Heart left ventricle (tissue), 16 donors: ENCODE data around the gene TRMT61A. TPM values are rescaled to one million over a fixed set of nuclear protein-coding genes. Genes with fewer than 3 reads are reported as not detected.
A peak's percentile ranks its signal among the peaks of the same experiment; 100 is the strongest.

Experiments used
- ATAC-seq, 4 donors: fragments of 200-7000 bp; cut with Tn5 transposase; one replicate each; pipeline ENCODE4 v1.9.1; 2020 to 2022; ENCODE audit warnings: moderate library complexity in 4 of 4, mild to moderate bottlenecking in 3 of 4, moderate number of reproducible peaks in 1 of 4
- DNase-seq, 5 donors: peaks; one replicate each; pipeline ENCODE4 v3.0.0-alpha.2; 2020
- H3K27ac ChIP-seq, 12 donors: fragments of 200-600 bp; sonication (generic) in 4 of 12; one replicate each; pipeline versions ENCODE4 v1.5.0 to v1.8.0; 2016 to 2022; ENCODE audit warnings: mild to moderate bottlenecking in 2 of 12
- H3K27me3 ChIP-seq, 9 donors: fragments of 200-600 bp; sonication (generic) in 2 of 9; one replicate each; pipeline versions ENCODE4 v1.5.1 to v1.8.0; 2016 to 2022; ENCODE audit warnings: mild to moderate bottlenecking in 3 of 9
- H3K36me3 ChIP-seq, 9 donors: fragments of 200-600 bp; sonication (generic) in 2 of 9; one replicate each; pipeline versions ENCODE4 v1.5.0 to v1.8.0; 2018 to 2022; ENCODE audit warnings: mild to moderate bottlenecking in 2 of 9
- H3K4me1 ChIP-seq, 12 donors: fragments of 200-600 bp; sonication (generic) in 4 of 12; one replicate each; pipeline versions ENCODE4 v1.5.0 to v1.8.0; 2016 to 2022; ENCODE audit warnings: mild to moderate bottlenecking in 3 of 12
- H3K4me3 ChIP-seq, 12 donors: fragments of 200-600 bp; sonication (generic) in 4 of 12; one replicate each; pipeline versions ENCODE4 v1.5.0 to v1.8.0; 2017 to 2022; ENCODE audit warnings: mild to moderate bottlenecking in 9 of 12, moderate library complexity in 4 of 12
- H3K9me3 ChIP-seq, 12 donors: fragments of 200-600 bp; sonication (generic) in 4 of 12; one replicate each; pipeline versions ENCODE4 v1.5.0 to v1.8.0; 2016 to 2022; ENCODE audit warnings: mild to moderate bottlenecking in 1 of 12
- POLR2A ChIP-seq, 2 donors: fragments of 450-650 bp; IDR thresholded peaks; one replicate each; pipeline ENCODE4 v1.6.1; 2017; ENCODE audit warnings: antibody characterized with exemption in 2 of 2, mild to moderate bottlenecking in 2 of 2, moderate library complexity in 2 of 2
- WGBS, 4 donors: extraction: QIAGEN DNeasy Blood & Tissue Kit in 2 of 4; methylation state at CpG; one replicate each; pipeline versions ENCODE4 v1.1.5 to v1.1.7; 2013 to 2018; 5-methylcytosine and 5-hydroxymethylcytosine counted together
- intact Hi-C, 10 donors: fragments of 100-400 bp; cut with DNase I; formaldehyde crosslinking; loops; one replicate each; pipeline versions ENCODE4 v1.11.1 to v1.14.2; 2022
- polyA plus RNA-seq, 2 donors: library from polyadenylated mRNA; stranded (reverse); fragments of 200-250 nt; gene quantifications; one replicate each; pipeline ENCODE4 v1.2.3, GENCODE V29; 2013
- total RNA-seq, 9 donors: library from RNA; depleted of rRNA in 2 of 9; stranded (reverse); fragments of >200 nt in 2 of 9; fragmentation: NEBNext Ultra II Directional in 3 of 9; extraction: Animal tissue kit (Norgen Biotek cat#: 25700) in 3 of 9; gene quantifications; one replicate each; pipeline versions ENCODE4 v1.1.0 to v1.2.4, GENCODE V29; 2016 to 2023
- TF ChIP-seq, protein P1 (sequence below), 12 donors: fragments of 200-600 bp; sonication (generic) in 4 of 12; IDR thresholded peaks; one replicate each; pipeline versions ENCODE4 v1.5.0 to v1.8.0; 2018 to 2022; ENCODE audit warnings: antibody characterized with exemption in 12 of 12, mild to moderate bottlenecking in 5 of 12
- donor health status: ischemic (EF 13 %, LVEDD 7.1; RV severe dilation, severe dysfunction).
- donor health status: healthy with polysubstance abuse.
- donor health status: DM: no; HTN: yes; CAD: no.
- donor health status: DM: no; HTN: no; CAD: no.
- donor health status: ischemic (EF 25% LVEDD 6.9; RV normal size, moderate dysfunction).
- donor health status: ischemic (EF 25% LVEDD 5.7; RV mildly dilated, moderate dysfunction).
- donor health status: healthy.
- donor health status: DM: yes; HTN: yes; CAD: no.
- donor health status: ischemic (EF 35%, LVEDD 5.7; RV mildly dilated, moderate dysfunction).
- donor health status: nonischemic (EF 11% LVEDD 7.7; RV severe dilation, severe dysfunction).
- donor health status: DM: yes; HTN: yes; CAD: no.
- donor health status: PGD.
- donor health status: ischemic (EF 29% LVEDD 5.4; RV normal size, mild dysfunction).
- donor health status: nonischemic (EF 23%, LVEDD 6.1; RV moderate dilation, normal function).

The TRMT61A gene
- total and polyA plus RNA-seq, 11 donors, result 3.2 to 15.9 (median 5.2) TPM

- peak overlapping the region in 8 of 12 donors; percentile 32 to 91 (median 66) for H3K27ac ChIP-seq
- no peak for TF ChIP-seq POLR2A (IDR thresholded peaks at IDR 0.05)
- TF ChIP-seq, protein P1, sequence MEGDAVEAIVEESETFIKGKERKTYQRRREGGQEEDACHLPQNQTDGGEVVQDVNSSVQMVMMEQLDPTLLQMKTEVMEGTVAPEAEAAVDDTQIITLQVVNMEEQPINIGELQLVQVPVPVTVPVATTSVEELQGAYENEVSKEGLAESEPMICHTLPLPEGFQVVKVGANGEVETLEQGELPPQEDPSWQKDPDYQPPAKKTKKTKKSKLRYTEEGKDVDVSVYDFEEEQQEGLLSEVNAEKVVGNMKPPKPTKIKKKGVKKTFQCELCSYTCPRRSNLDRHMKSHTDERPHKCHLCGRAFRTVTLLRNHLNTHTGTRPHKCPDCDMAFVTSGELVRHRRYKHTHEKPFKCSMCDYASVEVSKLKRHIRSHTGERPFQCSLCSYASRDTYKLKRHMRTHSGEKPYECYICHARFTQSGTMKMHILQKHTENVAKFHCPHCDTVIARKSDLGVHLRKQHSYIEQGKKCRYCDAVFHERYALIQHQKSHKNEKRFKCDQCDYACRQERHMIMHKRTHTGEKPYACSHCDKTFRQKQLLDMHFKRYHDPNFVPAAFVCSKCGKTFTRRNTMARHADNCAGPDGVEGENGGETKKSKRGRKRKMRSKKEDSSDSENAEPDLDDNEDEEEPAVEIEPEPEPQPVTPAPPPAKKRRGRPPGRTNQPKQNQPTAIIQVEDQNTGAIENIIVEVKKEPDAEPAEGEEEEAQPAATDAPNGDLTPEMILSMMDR (IDR thresholded peaks at IDR 0.05), result no peak
- H3K9me3 ChIP-seq, result no peaks in the 10 kb centered on the region
- H3K27me3 ChIP-seq, result no peaks in the 10 kb centered on the region
- H3K4me3 ChIP-seq, result peak overlapping the region in 1 of 12 donors; percentile 7
- intact Hi-C loops, result loop anchor here in 1 of 10 donors (2.0 kb wide), 1 partner anchor 24 kb away; no protein-coding TSS in a partner anchor
- H3K4me1 ChIP-seq, result peaks cover 0 to 77% (median 60%) of the 10 kb centered on the region in 12 donors
- ATAC-seq, result no peak
- DNase-seq, result peak in 2 of 5 donors; percentile 28 to 60
- peaks cover 0 to 2% (median 0%) of the 10 kb centered on the region in 9 donors for H3K36me3 ChIP-seq
- WGBS, 4 donors, result 71 to 80% (median 77%) methylated on average over 7 to 10 of the region's 10 CpGs
Observed at GRCh38 chr14:103543140-103543539, 14.1 kb downstream of the TRMT61A start.

DNA sequence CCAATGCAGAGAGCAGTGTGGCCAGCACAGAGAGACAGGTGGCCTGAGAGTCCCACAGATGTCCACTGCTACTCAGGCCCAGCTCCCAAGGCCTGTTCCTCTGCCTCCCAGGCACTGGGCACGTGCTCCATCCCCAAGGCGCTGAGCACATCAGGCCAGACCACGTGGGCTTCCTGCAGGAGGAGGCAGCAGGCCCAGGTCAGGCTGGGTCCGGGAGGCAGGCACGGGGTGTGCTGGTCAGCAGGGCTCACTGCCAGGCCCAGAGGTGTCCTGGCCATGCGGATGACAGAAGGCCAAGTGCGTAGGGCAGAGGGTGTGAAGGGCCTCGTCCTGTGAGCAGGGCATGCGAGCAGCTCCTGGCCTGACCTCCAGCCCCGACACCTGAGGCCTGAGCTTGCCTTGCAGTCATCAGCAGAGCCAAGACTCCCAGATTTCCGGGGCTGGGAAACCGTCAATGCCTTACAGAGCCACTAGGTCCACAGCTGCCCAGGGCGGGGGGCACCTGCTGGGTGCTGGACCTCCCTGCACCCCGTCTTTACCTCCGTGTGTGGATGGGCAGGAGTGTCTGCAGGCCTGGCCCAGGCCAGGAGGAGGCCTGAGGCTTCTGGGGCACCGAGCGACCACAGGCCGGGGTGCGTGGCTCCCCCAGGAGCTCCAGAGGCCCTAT is 14.9 kb downstream of the TRMT61A start:
- peaks cover 0 to 2% (median 0%) of the 10 kb centered on the region in 9 donors for H3K36me3 ChIP-seq
- no peaks in the 10 kb centered on the region for H3K27me3 ChIP-seq
- TF ChIP-seq, protein P1 (IDR thresholded peaks at IDR 0.05), result no peak
- no peak for TF ChIP-seq POLR2A (IDR thresholded peaks at IDR 0.05)
- H3K27ac ChIP-seq, result peak overlapping the region in 6 of 12 donors; percentile 43 to 91 (median 60)
- H3K9me3 ChIP-seq, result no peaks in the 10 kb centered on the region
- no peak overlapping the region for H3K4me3 ChIP-seq
- WGBS, 4 donors, result 63 to 85% (median 80%) methylated on average over 8 to 19 of the region's 19 CpGs
- peak in 1 of 5 donors; percentile 66 for DNase-seq
- no peak for ATAC-seq
- H3K4me1 ChIP-seq, result peaks cover 0 to 72% (median 55%) of the 10 kb centered on the region in 12 donors
- intact Hi-C loops, result loop anchor here in 2 of 10 donors (1.0 to 2.0 kb wide), 2 partner anchors 25 to 26 kb away; no protein-coding TSS in a partner anchor

DNA sequence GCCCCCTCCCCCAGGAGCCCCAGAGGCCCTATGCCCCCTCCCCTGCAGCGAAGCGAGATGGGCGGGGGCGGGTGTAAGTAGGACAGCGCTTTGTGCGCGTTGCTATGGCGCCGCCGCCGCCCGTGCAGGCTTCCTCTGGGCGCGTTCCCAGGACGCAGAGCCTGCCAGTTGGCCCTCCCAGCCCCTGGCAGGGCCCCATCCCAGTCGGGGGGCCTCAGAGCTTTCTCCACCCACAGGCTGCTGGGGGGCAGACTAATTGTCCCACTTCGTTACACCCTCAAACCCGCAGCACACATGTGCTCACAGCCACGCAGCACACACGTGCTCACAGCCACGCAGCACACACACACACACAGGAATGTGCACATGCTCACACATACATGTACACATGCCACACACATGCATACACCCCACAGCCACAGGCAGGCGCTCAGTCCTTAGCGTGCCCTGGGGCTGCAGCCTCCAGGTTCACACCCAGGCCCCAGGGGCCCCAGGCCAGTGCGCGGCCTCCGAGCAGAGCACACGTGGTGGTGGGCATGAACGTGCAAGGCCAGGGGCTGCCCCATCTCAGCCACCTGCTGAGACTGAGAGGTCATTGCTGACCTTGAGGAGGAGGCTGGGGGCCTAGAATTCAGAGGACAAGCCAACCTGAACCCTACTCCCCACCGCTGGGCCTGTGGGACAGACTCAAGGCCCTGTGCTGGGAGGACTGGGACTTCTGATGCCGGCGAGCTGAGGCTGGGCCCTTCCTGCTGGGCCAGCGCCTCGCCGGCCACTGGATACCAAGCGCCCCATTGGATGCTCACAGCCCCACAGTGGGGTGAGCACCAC is 15.6 kb downstream of the TRMT61A start:
- Histone ChIP-seq H3K9me3 (no peaks in the 10 kb centered on the region), H3K4me1 (peaks cover 0 to 72% (median 56%) of the 10 kb centered on the region in 12 donors), H3K27me3 (no peaks in the 10 kb centered on the region), H3K4me3 (no peak overlapping the region), H3K36me3 (peaks cover 0 to 2% (median 0%) of the 10 kb centered on the region in 9 donors), H3K27ac (peak overlapping the region in 5 of 12 donors; percentile 43 to 91 (median 53))
- TF ChIP-seq POLR2A (IDR thresholded peaks at IDR 0.05), result no peak
- TF ChIP-seq, protein P1 (IDR thresholded peaks at IDR 0.05), result no peak
- peak in 2 of 4 donors; percentile 5 to 8 for ATAC-seq
- WGBS, 4 donors, result 62 to 78% (median 66%) methylated on average over 18 to 35 of the region's 35 CpGs
- DNase-seq, result peak in 3 of 5 donors; percentile 65 to 72 (median 66)
- intact Hi-C loops, result loop anchor here in 6 of 10 donors (1.0 to 5.0 kb wide), 2 partner anchors 26 to 42 kb away; no protein-coding TSS in a partner anchor
